ENCODE measurements around the gene FAM32A.

Gene FAM32A

GRCh38 chr19:16166417-16166816 is 18.8 kb upstream of the FAM32A start:
- no peak overlapping the region for H3K9ac ChIP-seq (ENCODE audit: low read length)
- peaks cover 5% of the 10 kb centered on the region for H3K36me3 ChIP-seq (replicated peaks; ENCODE audit: low read depth, low read length)
- H3K4me2 ChIP-seq (ENCODE audit: low read length), result no peak overlapping the region
- TF ChIP-seq EZH2phosphoT487 (IDR thresholded peaks at IDR 0.05; ENCODE audit: low read depth) (no peak), CTCF (IDR thresholded peaks at IDR 0.05; ENCODE audit: low read depth, low read length) (no peak)
- H3K27me3 ChIP-seq (ENCODE audit: low read depth, low read length), result no peaks in the 10 kb centered on the region
- H2AFZ ChIP-seq (ENCODE audit: low read depth, low read length), result no peak overlapping the region
- peaks cover 28% of the 10 kb centered on the region for H3K4me1 ChIP-seq (ENCODE audit: low read length)
- H3K79me2 ChIP-seq (ENCODE audit: low read length), result no peaks in the 10 kb centered on the region
- H3K9me3 ChIP-seq (ENCODE audit: insufficient read depth, low read length), result no peaks in the 10 kb centered on the region
- no peak overlapping the region for H3K4me3 ChIP-seq (ENCODE audit: low read length)
- H4K20me1 ChIP-seq (ENCODE audit: insufficient read depth, low read length), result no peaks in the 10 kb centered on the region
- no peak overlapping the region for H3K27ac ChIP-seq (ENCODE audit: low read length)

GRCh38 chr19:16167055-16167454 is 18.2 kb upstream of the FAM32A start:
- no peak overlapping the region; the same call in 1 of the 2 replicates for H2AFZ ChIP-seq (ENCODE audit: low read depth, low read length)
- H3K79me2 ChIP-seq (ENCODE audit: low read length), result no peaks in the 10 kb centered on the region
- H4K20me1 ChIP-seq (ENCODE audit: insufficient read depth, low read length), result no peaks in the 10 kb centered on the region
- no peak overlapping the region for H3K4me3 ChIP-seq (ENCODE audit: low read length)
- H3K9ac ChIP-seq (ENCODE audit: low read length), result peak overlapping the region; percentile 2; the same call in 1 of the 2 replicates
- peaks cover 34% of the 10 kb centered on the region for H3K4me1 ChIP-seq (ENCODE audit: low read length)
- no peak for TF ChIP-seq EZH2phosphoT487 (IDR thresholded peaks at IDR 0.05; ENCODE audit: low read depth)
- no peak for TF ChIP-seq CTCF (IDR thresholded peaks at IDR 0.05; ENCODE audit: low read depth, low read length)
- H3K27ac ChIP-seq (ENCODE audit: low read length), result peak overlapping the region; percentile 38; the same call in 1 of the 2 replicates
- H3K36me3 ChIP-seq (replicated peaks; ENCODE audit: low read depth, low read length), result peaks cover 5% of the 10 kb centered on the region
- peak overlapping the region; percentile 29 for H3K4me2 ChIP-seq (ENCODE audit: low read length)
- no peaks in the 10 kb centered on the region for H3K27me3 ChIP-seq (ENCODE audit: low read depth, low read length)
- no peaks in the 10 kb centered on the region for H3K9me3 ChIP-seq (ENCODE audit: insufficient read depth, low read length)

- H3K9ac ChIP-seq (ENCODE audit: low read length), result no peak overlapping the region
- TF ChIP-seq EZH2phosphoT487 (IDR thresholded peaks at IDR 0.05; ENCODE audit: low read depth) (no peak), CTCF (IDR thresholded peaks at IDR 0.05; ENCODE audit: low read depth, low read length) (no peak)
- no peaks in the 10 kb centered on the region for H3K79me2 ChIP-seq (ENCODE audit: low read length)
- no peaks in the 10 kb centered on the region for H3K9me3 ChIP-seq (ENCODE audit: insufficient read depth, low read length)
- H4K20me1 ChIP-seq (ENCODE audit: insufficient read depth, low read length), result no peaks in the 10 kb centered on the region
- H3K4me3 ChIP-seq (ENCODE audit: low read length), result no peak overlapping the region
- peaks cover 40% of the 10 kb centered on the region for H3K4me1 ChIP-seq (ENCODE audit: low read length)
- peaks cover 5% of the 10 kb centered on the region for H3K36me3 ChIP-seq (replicated peaks; ENCODE audit: low read depth, low read length)
- H3K27ac ChIP-seq (ENCODE audit: low read length), result peak overlapping the region; percentile 25; the same call in 1 of the 2 replicates
- H3K27me3 ChIP-seq (ENCODE audit: low read depth, low read length), result no peaks in the 10 kb centered on the region
- no peak overlapping the region for H2AFZ ChIP-seq (ENCODE audit: low read depth, low read length)
- peak overlapping the region; percentile 3; the same call in 1 of the 2 replicates for H3K4me2 ChIP-seq (ENCODE audit: low read length)
Observed at GRCh38 chr19:16168465-16169081, 16.6 kb upstream of the FAM32A start.

GRCh38 chr19:16170134-16170533 is 15.1 kb upstream of the FAM32A start:
- Histone ChIP-seq H4K20me1 (ENCODE audit: insufficient read depth, low read length) (no peaks in the 10 kb centered on the region), H3K36me3 (replicated peaks; ENCODE audit: low read depth, low read length) (peaks cover 5% of the 10 kb centered on the region), H3K9me3 (ENCODE audit: insufficient read depth, low read length) (no peaks in the 10 kb centered on the region), H3K79me2 (ENCODE audit: low read length) (no peaks in the 10 kb centered on the region), H3K27ac (ENCODE audit: low read length) (no peak overlapping the region), H3K4me1 (ENCODE audit: low read length) (peaks cover 41% of the 10 kb centered on the region), H3K4me3 (ENCODE audit: low read length) (no peak overlapping the region), H3K9ac (ENCODE audit: low read length) (no peak overlapping the region), H2AFZ (ENCODE audit: low read depth, low read length) (no peak overlapping the region), H3K4me2 (ENCODE audit: low read length) (no peak overlapping the region), H3K27me3 (ENCODE audit: low read depth, low read length) (no peaks in the 10 kb centered on the region)
- TF ChIP-seq CTCF (IDR thresholded peaks at IDR 0.05; ENCODE audit: low read depth, low read length) (no peak), EZH2phosphoT487 (IDR thresholded peaks at IDR 0.05; ENCODE audit: low read depth) (no peak)
